ENCODE results near the gene ARHGAP29.

The ARHGAP29 gene, protein sequence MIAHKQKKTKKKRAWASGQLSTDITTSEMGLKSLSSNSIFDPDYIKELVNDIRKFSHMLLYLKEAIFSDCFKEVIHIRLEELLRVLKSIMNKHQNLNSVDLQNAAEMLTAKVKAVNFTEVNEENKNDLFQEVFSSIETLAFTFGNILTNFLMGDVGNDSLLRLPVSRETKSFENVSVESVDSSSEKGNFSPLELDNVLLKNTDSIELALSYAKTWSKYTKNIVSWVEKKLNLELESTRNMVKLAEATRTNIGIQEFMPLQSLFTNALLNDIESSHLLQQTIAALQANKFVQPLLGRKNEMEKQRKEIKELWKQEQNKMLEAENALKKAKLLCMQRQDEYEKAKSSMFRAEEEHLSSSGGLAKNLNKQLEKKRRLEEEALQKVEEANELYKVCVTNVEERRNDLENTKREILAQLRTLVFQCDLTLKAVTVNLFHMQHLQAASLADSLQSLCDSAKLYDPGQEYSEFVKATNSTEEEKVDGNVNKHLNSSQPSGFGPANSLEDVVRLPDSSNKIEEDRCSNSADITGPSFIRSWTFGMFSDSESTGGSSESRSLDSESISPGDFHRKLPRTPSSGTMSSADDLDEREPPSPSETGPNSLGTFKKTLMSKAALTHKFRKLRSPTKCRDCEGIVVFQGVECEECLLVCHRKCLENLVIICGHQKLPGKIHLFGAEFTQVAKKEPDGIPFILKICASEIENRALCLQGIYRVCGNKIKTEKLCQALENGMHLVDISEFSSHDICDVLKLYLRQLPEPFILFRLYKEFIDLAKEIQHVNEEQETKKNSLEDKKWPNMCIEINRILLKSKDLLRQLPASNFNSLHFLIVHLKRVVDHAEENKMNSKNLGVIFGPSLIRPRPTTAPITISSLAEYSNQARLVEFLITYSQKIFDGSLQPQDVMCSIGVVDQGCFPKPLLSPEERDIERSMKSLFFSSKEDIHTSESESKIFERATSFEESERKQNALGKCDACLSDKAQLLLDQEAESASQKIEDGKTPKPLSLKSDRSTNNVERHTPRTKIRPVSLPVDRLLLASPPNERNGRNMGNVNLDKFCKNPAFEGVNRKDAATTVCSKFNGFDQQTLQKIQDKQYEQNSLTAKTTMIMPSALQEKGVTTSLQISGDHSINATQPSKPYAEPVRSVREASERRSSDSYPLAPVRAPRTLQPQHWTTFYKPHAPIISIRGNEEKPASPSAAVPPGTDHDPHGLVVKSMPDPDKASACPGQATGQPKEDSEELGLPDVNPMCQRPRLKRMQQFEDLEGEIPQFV

DNA sequence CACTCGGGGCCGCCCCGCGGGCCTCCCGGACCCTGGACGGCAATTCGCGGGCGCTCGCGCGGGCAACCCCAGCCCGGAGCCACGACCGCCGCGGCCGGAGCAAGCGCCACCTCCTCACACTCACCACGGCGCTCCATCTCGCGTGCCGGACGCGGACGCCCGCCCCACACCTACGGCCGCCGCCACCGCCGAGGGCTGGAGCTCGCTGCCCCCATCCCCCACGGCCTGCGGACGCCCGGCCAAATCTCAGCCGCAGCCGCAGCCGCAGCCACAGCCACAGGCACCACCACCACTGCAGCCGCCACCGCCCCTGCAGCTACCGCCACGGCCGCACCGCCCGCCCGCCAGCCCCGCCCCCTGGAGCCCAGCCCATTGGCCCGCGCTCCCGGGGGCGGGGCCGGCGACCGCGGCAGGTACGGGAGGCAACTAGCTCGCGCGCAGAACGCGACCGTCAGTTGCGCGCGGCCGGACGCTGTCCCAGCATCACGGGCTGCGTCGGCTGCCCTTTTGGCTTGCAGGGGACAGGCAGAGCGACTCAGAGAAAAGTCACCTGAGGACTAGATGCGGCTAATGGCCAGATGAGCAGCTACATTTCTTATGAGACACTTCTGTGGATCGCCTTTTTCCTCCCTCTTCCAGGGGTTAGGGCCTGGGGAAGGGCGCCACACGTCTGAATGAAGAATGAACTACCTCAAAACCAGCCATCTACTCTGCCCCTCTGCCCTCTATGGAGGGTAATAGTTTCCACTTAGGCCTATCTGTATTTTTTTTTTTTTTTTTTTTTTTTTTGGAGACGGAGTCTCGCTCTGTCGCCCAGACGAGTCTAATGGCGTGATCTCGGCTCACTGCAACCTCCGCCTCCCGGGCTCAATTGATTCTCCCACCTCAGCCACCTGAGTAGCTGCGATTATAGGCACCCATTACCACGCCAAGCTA lies at the start of gene ARHGAP29:
Gene ARHGAP29, minus strand, starts transcription at position 294 of the 936 bp plus-strand sequence. CDS start 5,973 bp downstream, outside the sequence.
- H3K4me3 ChIP-seq (ENCODE audit: low read depth, low read length), result peak within 1 kb of the TSS; percentile 82
- peak; percentile 77 for DNase-seq (ENCODE audit: low read depth)
- TF ChIP-seq, protein P1, sequence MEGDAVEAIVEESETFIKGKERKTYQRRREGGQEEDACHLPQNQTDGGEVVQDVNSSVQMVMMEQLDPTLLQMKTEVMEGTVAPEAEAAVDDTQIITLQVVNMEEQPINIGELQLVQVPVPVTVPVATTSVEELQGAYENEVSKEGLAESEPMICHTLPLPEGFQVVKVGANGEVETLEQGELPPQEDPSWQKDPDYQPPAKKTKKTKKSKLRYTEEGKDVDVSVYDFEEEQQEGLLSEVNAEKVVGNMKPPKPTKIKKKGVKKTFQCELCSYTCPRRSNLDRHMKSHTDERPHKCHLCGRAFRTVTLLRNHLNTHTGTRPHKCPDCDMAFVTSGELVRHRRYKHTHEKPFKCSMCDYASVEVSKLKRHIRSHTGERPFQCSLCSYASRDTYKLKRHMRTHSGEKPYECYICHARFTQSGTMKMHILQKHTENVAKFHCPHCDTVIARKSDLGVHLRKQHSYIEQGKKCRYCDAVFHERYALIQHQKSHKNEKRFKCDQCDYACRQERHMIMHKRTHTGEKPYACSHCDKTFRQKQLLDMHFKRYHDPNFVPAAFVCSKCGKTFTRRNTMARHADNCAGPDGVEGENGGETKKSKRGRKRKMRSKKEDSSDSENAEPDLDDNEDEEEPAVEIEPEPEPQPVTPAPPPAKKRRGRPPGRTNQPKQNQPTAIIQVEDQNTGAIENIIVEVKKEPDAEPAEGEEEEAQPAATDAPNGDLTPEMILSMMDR (conservative IDR thresholded peaks at IDR 0.05; ENCODE audit: low read depth, low read length), result peak; percentile 20

DNA sequence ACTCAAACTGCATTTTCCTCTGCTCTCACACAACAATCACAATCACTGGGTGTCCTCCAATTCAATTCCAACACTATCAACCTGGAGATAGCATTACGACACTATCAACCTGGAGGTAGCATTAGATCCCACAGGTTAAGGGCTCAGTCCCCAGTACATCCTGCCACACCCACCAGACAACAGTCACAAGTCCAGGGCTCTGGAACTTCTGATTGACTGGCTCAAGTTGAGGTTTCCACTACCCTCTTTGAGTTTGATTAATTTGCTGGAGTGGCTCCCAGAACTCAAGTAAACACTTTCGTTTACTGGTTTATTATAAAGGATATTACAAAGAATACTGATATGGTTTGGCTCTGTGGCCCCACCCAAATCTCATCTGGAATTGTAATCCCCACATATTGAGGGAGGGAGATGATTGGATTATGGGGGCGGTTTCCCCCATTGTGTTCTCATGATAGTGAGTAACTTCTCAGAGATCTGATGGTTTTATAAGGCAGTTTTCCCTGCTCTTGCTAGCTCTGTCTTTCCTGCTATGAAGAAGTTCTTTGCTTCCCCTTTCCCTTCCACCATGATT lies 49.6 kb upstream of the ARHGAP29 start:
- no peak for DNase-seq (ENCODE audit: low read depth)
- no peak overlapping the region for H3K4me3 ChIP-seq (ENCODE audit: low read depth, low read length)
- TF ChIP-seq, protein P1 (conservative IDR thresholded peaks at IDR 0.05; ENCODE audit: low read depth, low read length), result no peak

DNA sequence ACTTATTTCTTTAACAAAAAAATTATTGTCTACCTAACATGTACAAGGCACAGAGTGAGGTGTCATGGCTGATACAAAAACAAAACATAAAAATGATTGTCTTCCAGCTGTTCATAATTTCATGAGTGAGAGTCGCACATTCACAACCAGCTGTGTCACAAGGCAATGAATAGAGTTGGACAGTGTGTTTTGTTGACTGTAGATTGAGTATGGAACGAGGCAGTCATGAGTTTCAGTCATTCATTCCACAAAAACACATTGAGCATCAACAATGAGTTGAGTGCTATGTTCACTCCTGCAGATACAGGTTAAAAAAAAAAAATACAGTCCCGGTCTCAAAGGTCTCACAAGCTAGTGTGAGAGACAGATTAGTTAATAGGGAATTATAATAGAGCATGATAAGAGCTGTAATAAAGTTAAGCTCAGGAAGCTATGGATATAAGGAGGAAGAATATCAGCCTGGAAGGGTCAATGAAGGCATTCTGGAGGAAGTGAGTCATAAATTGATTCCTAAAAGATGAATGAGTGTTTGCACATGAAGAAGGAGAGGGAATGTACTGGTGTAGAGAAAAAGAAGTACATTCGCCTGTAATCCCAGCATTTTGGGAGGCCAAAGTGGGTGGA lies 47.8 kb upstream of the ARHGAP29 start:
- TF ChIP-seq, protein P1 (conservative IDR thresholded peaks at IDR 0.05; ENCODE audit: low read depth, low read length), result no peak
- H3K4me3 ChIP-seq (ENCODE audit: low read depth, low read length), result no peak overlapping the region
- DNase-seq (ENCODE audit: low read depth), result peak; percentile 48

DNA sequence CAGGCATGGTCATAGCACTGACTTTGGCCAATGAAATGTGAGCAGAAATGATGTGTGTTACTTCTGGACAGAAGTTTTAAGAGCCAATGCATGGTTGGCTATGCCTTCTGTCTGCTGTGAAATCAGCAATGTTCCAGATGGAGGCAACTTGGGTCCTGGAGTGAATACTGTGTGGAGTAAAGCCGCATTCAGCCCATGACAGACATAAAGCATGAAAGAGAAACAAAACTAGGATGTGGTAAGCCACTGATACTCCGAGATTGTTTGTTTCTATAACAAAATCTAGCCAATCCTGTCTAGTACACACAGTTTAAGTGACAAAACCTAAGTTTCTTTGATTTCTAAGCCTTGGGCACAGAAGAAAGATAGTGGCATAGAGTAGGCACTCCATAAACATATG lies 47.1 kb upstream of the ARHGAP29 start:
- peak; percentile 71 for DNase-seq (ENCODE audit: low read depth)
- H3K4me3 ChIP-seq (ENCODE audit: low read depth, low read length), result no peak overlapping the region
- TF ChIP-seq, protein P1 (conservative IDR thresholded peaks at IDR 0.05; ENCODE audit: low read depth, low read length), result no peak

DNA sequence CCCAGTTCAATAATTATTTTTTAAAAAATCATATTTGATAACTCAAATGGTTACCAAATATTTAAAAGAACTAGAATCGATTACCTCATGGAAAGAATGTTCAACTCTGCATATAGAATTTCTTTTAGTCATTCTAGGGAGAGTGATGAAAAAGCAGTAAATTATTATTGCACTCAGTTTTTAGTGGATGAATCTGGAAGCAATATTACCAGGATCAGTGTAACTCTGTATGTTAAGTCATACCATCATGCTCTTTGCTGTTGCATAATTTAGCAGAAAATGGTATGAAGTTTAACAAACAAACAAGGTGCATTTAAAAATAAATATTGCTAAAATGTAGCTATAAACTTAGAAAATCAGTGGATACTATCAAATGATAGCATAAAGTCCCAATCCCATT lies 46.1 kb upstream of the ARHGAP29 start:
- no peak for DNase-seq (ENCODE audit: low read depth)
- TF ChIP-seq, protein P1 (conservative IDR thresholded peaks at IDR 0.05; ENCODE audit: low read depth, low read length), result no peak
- no peak overlapping the region for H3K4me3 ChIP-seq (ENCODE audit: low read depth, low read length)

Data from choroid plexus epithelial cell (primary cell).